GM04504 (cell line): ENCODE results near the gene GLP1R.
A peak's percentile ranks its signal among the peaks of the same experiment; 100 is the strongest.

Experiments used
- DNase-seq: peaks from one replicate; pipeline ENCODE4 v3.0.0-alpha.2; 2012; ENCODE audit warnings: low read depth

Gene GLP1R

GRCh38 chr6:39086294-39086693, 37.7 kb downstream of the GLP1R start:
- DNase-seq = no peak

DNA sequence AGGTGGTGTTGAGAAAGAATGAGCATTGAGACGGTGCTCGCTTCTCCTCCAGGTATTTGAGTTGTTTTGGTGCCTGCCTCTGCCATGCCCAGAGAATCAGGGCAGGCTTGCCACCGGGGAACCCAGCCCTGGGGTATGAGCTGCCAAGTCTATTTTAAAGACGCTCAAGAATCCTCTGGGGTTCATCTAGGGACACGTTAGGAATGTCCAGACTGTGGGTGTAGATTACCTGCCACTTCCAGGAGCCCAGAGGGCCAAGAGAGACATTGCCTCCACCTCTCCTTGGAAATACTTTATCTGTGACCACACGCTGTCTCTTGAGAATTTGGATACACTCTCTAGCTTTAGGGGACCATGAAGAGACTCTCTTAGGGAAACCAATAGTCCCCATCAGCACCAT, 38.1 kb downstream of the GLP1R start:
- no peak for DNase-seq

DNA sequence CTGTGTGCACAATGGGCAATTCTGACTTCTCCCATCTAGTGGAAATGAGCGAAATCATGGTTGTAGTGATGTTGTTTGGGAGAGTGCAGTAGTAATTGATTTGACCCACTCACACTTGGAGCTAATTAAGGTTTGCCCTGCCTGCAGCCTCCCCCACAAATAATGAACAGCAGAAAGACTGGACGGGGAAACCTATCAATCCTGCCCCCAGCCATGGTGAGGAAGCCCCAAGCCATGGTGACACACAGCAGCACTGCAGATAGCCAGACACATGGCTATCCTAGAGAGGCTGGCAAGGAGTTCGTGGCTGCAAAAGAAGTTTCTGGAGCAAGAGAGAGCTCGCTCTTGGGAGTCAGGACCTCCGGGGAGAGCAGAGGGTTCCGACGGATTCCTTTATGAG, 38.6 kb downstream of the GLP1R start:
- DNase-seq = no peak

DNA sequence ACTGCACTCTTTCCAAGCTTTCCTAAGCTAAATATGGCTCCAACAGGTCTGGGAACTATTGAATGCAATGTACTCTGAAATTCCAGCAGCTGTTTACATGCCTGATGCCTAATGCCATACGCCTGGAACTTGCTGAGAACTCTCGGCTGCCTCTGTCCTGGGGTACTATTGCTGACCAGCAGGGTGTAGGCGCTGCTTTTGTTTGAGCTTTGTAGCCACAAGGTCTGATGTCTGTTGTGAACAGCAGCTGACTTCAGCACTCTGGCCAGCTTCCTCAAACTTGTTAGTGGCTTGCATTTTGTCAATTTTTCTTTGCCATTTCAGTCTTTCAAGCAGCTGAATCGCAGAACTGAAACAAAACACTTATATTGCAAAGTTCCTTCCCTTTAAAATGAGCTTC, 39.8 kb downstream of the GLP1R start:
- DNase-seq = no peak

- DNase-seq = no peak
Measured at GRCh38 chr6:39090036-39090435, 41.5 kb downstream of the GLP1R start.

DNA sequence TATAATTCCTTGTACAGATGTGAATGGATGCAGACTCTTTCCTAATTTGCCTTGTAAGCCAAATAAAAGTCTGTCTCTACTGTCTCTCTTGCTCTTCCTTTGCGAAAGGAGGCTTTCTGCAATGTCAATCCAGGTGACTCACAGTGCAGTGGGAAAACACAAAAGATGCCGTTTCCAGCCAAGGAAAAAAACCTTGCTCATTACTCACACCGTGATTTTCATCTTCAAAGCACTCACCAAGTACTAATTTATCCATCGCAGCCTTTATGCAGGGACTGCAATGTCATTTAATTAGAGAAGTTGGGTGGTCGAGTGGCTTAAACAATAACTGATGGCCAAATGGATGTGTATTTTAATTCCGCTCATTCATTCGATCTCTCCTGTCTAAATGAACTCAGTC, 42.6 kb downstream of the GLP1R start:
- DNase-seq = no peak

DNA sequence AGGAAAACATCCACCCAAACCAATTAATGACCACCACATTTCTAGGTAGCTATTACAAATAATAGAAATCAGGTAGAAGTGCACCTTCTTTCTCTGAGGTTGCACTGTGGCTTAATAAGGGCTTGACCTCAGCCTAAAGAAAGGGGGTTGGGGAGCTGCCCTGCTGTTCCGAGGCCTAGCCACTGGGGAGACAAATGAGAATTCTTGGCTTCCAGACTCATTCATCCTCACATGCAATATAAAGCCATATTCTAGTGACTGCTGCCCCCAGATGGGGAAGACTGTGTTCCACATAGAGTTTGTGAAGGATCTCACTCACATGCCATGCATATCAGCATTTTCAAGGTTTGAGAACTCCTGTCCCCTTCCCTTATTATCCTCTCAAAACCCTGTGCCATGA, 43.5 kb downstream of the GLP1R start:
- no peak for DNase-seq

- DNase-seq = no peak
Measured at GRCh38 chr6:39093149-39093708, 44.6 kb downstream of the GLP1R start.

DNA sequence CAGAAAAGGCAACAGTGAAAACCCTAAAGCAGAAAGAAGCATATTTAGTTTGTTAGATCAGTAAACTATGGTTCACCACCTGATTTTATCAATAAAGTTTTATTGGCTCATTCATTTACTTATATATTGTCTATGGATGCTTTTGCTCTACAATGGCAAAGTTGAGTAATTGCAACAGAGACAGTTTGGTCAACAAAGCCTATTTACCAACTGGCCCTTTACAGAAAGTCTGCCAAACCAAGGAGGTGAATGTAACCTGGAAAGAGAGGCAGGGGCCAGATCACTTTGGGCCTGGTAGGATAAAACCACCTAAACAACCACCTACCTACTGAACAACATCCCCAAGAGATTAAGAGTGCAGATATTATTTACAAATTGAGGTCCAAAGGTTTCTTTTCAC, 47.0 kb downstream of the GLP1R start:
- no peak for DNase-seq

DNA sequence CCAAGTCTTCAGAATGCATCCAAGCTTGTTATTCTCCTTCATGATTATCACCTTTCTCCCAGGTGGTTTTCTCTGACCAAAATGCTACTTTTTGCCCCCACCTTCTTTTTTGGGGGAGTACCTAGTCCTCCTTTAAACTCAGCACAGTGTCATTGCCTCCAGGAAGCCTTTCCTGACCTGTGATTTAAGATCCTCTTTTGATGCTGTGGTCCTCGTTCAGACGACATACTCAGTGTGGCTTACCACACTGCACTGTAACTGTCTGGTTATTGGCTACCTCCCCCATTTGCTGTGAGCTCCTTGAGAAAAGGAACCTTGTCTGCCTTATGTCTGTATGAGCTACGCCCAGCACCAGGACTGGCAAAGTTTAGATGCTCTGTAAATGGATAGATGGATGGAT, 51.8 kb downstream of the GLP1R start:
- DNase-seq = no peak

- no peak for DNase-seq
Measured at GRCh38 chr6:39102071-39102820, 53.7 kb downstream of the GLP1R start.

- no peak for DNase-seq
Measured at GRCh38 chr6:39102821-39103136, 54.2 kb downstream of the GLP1R start.

GRCh38 chr6:39104528-39104927, 55.9 kb downstream of the GLP1R start:
- DNase-seq = no peak

- no peak for DNase-seq
Measured at GRCh38 chr6:39107034-39107433, 58.5 kb downstream of the GLP1R start.

- DNase-seq = no peak
Measured at GRCh38 chr6:39107641-39108040, 59.1 kb downstream of the GLP1R start.

DNA sequence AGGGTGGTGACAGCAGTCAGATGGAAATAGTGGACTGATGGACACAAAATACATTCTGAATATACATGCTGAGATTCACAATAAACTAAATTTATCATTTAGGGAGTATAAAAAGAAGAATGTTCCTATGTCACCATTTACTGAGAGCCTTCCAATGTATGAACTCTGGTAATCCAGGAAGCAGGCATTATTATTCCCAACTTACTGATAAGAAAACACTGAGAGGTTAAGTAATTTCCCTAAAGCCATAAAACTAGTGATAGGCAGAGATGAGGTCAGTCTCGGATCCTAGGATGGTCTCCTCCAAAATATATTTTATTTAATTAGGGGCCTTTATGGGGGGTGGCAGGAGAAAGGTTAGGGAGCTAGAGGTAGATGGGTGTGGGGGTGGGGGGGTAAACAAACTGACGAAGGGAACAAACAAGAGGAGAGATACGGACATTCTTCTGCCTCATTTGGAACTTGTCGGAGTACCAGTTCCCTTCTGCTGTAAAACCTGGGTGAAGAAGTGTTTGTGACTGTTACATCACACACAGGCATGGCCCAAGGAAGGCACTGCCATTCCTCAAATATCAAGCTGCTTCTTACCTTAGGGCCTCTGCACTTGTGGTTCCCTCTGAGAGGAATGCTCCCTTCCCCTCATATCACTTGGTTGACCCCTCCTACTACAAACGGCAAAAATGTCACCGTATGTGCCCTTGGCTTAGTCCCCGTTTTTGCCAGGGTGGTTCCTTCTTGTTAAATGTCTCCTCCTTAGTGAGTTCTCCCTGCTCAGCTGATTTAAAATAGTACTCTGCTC, 59.7 kb downstream of the GLP1R start:
- DNase-seq = no peak

GRCh38 chr6:39111280-39111679, 62.7 kb downstream of the GLP1R start:
- DNase-seq = no peak

DNA sequence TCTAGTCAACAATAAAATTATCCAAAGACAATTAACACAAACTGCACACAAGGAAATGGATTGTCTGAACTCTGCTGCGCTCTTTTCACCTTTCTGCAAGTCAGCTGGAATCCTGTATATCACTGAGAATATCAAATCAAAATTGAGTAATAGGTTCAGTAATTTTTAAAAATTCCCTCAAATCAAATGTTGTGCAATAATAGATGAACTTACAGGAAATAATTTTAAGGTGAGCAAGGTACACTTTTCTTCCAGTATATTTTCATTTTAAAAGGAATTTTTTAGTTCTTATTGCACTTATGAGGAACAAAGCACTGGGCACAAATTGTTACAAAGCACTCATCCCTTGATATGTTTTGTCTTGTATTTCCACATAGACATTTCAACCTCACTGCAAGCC, 65.2 kb downstream of the GLP1R start:
- DNase-seq = no peak

DNA sequence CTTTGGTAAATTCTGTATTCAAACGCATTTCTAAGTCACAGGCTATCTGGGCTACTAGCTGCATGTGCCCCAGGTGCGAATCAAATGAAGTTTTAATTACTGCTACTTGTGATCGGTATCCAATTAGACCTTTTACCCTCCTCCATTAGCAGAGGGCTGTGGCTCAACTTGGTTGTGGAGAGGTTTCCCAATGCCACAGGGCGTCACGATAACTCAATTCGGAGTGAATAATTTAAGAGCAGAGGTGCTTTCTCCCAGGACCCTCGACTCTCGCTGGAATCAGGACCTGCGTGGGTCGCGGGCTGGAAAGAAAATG, 65.8 kb downstream of the GLP1R start:
- DNase-seq = no peak

- peak; percentile 74 for DNase-seq
Measured at GRCh38 chr6:39114704-39115599, 66.4 kb downstream of the GLP1R start, which contains the start of gene SAYSD1. TSS of gene SAYSD1 (minus strand) at chr6:39115186. CDS start at chr6:39115089, 97 bp downstream.

- no peak for DNase-seq
Measured at GRCh38 chr6:39118921-39119320, 70.3 kb downstream of the GLP1R start.

- no peak for DNase-seq
Measured at GRCh38 chr6:39124114-39124513, 75.5 kb downstream of the GLP1R start.

DNA sequence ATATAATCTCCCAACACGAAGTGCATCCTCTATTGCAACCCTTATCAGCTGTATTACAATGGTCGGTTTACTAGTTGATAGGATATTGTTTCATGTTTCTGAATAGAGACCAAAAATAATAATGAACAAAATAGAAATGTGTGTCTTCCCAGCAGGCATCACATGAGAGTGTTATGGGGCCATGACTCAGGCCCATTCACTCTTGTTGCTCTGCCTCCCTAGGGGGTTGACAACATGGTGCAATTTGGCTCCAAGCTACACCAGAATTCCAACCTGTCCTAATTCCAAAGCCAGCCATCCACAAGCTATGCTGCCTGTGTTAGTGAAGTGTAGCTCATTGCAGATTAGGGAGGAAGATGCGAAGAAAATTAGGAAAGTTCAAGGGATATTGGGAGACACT, 79.5 kb downstream of the GLP1R start:
- DNase-seq = no peak
